Glomerular visceral epithelial cell (primary cell): ENCODE measurements around the gene SKIC8.
"Not testable (repeated sequence)": the region's sequence is repeated elsewhere in the genome, so short reads cannot be mapped to it uniquely, and the experiment has no call there.

ENCODE experiments used
- DNase-seq: peaks from one replicate; pipeline ENCODE4 v3.0.0-alpha.2; 2016; ENCODE audit errors: extremely low spot score

SKIC8 gene

DNA sequence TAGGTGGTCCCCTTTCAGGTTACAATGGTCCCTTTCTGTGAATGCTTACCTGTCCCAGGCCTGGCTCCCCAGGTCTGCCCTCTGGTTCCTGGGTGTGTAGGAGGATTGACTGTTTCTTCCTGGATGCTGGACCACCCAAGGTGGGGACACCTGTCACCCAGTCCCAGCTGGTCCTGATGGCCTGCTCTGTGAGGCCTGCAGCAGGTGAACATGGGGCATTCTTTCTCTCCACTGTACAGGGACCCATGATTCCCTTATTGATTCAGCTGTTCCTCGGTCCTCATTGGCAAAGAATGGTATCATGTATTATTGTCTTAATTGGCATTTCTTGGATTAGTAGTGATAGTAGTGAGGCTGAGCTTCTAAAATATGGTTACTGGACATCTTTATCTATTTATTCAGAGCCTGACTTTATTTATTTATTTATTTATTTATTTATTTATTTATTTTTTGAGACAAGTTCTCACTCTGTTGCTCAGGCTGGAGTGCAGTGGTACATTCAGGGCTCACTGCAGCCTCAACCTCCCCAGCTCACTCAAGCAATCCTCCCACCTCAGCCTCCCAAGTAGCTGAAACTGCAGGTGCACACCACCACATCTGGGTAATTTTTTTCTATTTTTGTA lies 43.9 kb downstream of the SKIC8 start:
- no peak for DNase-seq

DNA sequence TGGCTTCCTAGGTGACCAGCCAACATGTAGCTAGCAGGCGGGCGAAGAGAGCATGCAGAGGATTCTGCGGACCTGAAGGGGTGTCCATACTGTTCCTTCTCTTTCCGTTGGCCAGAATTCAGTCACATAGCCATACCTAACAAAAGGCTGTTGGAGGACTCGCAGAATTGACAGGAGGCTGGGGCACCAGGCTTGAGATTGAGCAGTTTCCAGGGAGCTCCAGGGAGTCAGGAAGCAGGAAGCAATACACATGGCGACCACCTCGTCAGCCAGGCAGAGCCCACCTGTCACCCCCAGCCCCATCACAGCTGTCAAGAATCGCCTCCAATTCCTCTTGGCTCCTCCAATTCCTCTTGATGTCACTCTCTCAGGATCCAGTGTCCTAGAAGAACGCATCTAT lies 48.3 kb downstream of the SKIC8 start:
- no peak for DNase-seq

DNA sequence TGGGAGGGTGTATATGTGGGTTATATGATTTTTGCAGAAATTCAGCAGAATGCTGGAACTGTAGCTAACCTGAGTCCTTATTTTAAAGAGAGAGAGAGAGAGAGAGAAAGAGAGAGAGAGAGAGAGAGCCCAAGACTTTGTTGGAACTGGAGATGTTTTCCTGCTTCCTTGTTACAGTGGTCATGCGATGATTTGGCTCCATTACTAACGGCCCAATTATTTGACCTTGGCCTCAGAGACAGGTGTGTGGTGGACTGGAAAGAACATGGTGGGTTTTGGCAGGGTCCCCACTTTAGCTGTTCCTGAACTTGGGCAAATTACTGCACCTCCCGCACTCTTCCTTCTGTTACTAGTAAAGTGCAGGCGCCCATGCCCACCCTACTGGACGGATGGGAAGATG lies 50.3 kb downstream of the SKIC8 start:
- no peak for DNase-seq

DNA sequence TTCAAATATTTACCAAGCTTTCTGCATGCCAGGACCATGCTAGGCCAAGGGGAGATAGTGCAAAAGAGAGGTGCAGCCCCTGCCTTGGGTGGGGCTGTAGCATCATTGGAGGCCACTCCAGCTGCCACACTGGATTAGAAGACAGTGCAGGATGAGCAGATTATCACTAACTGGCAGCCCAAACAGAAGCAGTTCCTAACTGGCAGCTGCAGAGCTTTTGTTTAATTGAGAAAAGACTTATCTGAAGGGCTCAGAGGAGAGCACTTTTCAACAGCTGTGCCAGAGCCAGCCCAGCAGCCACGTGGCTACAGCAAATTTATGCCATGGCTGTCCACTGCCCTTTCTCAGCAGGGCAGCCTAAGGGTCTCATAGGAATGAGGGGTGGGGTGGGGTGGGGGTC lies 51.5 kb downstream of the SKIC8 start:
- DNase-seq: no peak

DNA sequence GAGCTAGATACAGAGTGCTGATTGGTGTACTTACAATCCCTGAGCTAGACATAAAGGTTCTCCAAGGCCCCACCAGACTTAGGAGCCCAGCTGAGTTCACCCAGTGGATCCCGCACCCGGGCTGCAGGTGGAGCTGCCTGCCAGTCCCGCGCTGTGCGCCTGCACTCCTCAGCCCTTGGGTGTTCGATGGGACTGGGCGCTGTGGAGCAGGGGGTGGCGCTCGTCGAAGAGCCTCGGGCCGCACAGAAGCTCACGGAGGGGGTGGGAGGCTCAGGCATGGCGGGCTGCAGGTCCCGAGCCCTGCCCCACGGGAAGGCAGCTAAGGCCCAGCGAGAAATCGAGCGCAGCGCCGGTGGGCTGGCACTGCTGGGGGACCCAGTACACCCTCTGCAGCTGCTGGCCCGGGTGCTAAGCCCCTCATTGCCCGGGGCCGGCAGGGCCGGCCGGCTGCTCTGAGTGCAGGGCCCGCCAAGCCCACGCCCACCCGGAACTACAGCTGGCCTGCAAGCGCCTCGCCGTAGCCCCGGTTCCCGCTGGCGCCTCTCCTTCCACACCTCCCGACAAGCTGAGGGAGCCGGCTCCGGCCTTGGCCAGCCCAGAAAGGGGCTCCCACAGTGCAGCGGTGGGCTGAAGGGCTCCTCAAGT lies 53.3 kb downstream of the SKIC8 start:
- DNase-seq: not testable (repeated sequence)

DNA sequence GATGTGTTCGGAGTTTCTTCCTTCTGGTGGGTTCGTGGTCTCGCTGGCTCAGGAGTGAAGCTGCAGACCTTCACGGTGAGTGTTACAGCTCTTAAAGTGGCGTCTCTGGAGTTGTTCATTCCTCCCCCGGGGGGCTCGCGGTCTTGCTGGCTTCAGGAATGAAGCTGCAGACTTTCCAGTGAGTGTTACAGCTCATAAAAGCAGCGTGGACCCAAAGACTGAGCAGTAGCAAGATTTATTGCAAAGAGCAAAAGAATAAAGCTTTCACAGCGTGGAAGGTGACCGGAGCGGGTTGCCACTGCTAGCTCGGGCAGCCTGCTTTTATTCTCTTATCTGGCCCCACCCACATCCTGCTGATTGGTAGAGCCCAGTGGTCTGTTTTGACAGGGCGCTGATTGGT lies 54.0 kb downstream of the SKIC8 start:
- DNase-seq: not testable (repeated sequence)

DNA sequence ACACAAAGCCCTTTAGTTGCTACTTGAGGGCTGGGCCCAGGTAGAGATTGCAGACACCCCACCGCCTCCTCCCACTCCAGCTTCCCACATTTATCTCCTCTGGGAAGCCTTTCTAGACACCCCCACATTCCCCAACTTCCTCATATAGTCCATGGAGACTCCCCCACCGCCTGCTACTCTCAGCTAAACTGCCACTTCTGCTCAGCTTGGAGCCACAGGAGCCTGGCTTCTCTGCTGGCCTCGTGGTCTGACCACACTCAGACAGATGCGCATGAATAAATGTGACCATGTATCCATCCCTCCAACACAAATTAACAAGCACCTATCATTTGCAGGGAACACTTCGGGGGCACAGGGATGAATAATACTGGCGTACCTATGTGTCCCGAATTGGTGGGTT lies 54.5 kb downstream of the SKIC8 start:
- peak; percentile 12 for DNase-seq

DNA sequence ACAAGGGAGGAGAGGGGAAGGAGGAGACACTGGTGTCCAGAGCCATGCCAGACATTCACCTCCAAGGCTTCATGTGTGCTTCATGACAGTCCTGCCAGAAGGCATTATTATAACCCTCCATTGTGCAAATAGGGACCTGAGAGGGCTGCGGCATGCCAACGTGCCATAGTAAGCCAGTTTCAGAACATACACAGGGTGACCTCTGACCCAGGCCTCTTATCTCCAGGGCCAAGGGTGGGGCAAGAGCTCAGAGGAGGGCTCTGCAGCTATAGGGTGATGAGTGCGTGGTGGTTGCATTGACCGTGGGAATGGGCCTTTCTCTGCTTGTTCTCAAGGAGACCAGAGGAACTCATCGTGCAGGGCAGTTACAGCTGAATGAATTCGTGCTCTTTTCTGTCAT lies 55.3 kb downstream of the SKIC8 start:
- DNase-seq: no peak

DNA sequence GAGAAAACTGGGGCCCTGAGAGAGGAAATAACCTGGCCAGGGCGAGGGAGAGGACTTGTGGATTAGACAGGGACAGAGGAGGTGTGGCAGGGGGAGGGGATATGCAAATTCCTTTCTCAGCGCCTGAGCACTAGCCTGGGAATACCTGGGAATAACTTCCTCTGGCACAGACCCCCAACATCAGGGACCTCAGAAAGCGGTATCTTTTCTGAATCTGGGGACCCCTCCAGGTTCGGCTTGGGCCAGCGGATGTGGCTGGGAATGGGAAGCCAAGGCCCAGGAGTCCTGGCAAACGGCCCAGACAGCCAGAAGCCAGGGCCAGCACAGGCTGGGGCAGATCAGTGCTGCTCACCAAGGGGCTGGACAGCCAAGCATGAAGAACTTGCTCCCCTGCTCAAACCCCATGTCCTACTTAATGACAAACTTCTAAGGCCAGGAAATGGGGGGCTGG lies 55.9 kb downstream of the SKIC8 start:
- peak; percentile 77 for DNase-seq

DNA sequence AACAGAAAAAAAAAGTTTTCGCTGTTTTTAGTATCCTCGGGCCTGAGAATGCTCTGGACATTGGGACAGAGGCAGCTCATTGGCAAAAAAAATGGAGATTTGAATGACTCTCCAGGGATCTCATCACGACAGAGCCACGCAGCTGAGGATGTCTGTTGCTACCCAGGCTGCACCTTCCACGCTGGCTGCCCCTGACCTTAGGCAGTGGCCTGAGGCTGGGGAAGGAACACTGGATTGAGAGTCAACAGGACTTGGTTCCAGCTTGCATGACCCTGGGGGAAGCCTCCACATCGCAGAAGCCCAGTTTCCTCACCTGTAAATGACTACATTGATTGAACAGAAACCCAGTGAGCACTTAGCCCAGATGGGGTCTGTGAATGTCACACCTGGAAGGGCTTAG lies 56.4 kb downstream of the SKIC8 start:
- DNase-seq: no peak

DNA sequence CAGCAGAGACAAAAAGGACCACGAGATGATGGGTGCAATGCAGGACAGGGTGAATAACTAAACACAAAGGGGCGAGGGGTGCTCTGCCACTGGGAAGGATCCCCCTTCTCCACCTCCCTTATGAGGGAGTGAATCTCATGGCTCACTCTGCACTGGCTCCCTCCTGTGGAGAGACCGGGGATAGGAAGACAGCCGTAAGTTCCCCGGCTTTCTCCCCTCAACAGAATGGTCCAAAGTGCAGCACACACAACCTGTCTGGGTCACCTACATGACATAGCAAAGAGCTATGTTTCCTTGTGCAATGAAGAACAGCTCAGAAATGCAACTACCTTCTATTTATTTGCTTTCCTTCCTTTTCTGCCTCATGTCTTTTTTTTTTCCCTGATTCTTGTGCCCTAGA lies 57.3 kb downstream of the SKIC8 start:
- peak; percentile 14 for DNase-seq

DNA sequence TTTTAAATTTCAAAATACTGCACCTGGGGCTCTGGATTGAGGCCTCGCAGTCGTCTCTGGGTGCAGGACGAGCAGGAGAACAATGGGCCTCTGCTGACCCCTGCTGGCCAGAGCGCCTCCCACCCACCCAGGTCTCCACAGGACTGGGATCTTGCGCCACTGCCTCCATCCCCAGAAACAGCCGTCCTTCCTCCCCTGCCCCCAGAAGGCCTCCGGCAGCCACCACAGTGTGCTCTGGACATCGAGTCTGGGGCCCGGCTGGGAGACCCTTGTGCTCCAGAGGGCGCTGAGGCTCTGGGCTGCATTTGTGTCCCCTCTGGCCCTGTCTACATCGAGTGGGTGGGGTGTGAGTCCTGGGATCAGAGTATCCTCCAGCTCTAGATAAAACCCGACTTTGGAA lies 58.4 kb downstream of the SKIC8 start:
- peak; percentile 75 for DNase-seq

DNA sequence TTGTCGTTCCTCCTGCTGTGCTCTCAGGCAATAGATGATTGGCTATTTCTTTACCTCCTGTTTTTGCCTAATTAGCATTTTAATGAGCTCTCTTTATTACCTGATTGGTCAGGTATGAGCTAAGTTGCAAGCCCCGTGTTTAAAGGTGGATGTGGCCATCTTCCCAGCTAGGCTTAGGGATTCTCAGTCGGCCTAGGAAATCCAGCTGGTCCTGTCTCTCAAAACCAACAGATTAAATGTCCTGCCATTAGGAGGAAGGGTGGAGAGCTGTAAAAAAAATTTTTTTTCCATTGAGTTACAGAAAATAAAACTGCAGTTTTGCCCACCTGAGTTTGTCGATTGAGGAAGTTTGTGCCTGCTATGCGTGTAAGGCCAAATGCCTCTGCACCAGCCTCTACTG lies 59.6 kb downstream of the SKIC8 start:
- DNase-seq: no peak

DNA sequence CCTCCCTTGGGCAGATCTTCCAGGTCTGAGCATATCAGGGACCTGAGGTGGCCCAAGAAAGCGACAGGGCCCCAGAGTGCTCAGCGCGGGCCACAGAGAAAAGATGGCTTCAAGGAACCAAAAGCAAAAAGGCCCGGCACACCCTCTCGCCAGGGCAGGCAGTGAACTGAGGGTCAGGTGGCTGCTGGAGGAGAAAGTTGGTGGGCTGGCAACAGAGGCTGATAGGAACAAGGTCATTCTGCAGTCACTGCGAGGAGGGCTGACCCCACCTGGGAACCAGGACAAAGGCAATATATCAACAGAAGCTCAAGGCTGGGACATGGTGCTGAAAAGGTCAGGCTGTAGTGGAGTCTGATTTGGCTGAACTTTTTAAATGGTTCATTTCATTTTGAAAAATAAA lies 62.3 kb downstream of the SKIC8 start:
- DNase-seq: no peak

DNA sequence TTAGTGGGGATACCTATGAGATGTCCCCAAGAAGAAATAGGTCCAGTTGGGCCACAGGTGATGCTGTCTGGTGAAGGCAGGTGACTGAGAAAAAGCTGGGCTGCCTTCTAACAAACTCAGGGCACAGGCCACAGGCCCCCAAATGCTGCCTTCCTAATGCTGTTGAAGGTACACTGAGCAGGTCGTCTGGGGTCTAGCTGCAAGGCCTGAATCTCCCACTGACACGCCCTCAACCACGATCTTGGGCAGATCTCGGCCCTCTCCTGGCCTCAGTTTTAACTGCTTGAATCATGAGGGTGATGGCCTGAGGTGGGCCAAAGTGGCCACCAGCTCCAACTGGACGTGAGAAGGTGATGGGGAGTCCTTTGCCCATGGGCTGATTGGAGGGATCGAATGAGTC lies 62.9 kb downstream of the SKIC8 start:
- no peak for DNase-seq

DNA sequence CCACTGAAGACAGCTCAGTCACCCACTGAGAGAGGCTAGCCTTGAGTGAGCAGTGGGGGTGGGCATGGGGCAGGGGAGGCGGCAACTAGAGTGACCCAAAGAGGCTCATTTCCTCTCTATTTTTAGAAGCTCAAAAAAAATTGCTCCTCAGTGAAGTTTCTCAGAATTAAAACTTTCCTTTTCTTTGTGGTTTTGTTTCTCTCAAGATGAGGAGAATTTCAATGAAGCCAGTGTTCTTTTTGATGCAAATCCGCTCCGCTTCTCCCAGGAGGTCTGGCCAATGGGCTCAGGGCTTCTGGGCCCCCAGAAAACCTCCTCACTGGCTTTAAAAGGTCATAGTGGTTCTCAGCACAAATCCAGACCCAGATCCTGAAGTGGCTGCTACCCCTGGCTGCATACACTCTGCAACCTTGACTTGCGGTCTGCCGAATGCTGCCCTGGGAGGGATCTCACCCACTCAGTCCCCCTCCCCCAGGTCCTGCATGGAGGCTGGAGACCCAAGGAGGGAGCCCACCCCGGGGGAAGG lies 64.8 kb downstream of the SKIC8 start, which contains the start of gene ACSBG1:
ACSBG1 (minus strand) TSS at position 51 of the 526 bp plus-strand sequence. CDS start 64 bp downstream, outside the sequence.
- no peak for DNase-seq

DNA sequence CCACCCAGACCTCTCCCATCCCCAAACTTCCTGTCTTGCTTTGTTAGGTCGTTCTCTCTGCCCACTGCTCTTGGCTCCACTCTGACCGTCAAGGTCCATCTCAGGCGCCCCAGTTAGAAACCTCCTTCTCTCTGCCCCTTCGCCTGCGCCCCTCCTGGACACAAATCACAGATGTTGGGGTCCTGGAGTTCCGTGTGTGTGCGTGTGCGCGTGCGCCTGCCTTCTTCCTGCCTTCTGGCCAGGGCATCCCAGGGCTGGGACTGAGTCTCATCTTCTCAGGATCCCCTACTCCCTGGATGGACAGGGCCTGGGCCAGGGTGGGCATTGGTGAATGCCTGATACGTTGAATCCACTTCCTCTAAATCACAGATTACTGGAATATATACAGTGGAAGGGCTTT lies 65.9 kb downstream of the SKIC8 start:
- DNase-seq: no peak
